GM21390 (cell line): ENCODE results near the gene SELENOV.

Experiments
- ATAC-seq: cut with Tn5 transposase; IDR thresholded peaks from one replicate; pipeline ENCODE4 v1.9.1; 2021; ENCODE audit not compliant: unreplicated experiment

Gene SELENOV

GRCh38 chr19:39518975-39519374 lies 4.0 kb downstream of the SELENOV start:
- ATAC-seq, result no peak

- no peak for ATAC-seq
Measured at GRCh38 chr19:39520541-39521484, 5.9 kb downstream of the SELENOV start.

GRCh38 chr19:39524495-39524894 lies 9.6 kb downstream of the SELENOV start:
- ATAC-seq, result no peak

- no peak for ATAC-seq
Measured at GRCh38 chr19:39525205-39525604, 10.3 kb downstream of the SELENOV start.

- no peak for ATAC-seq
Measured at GRCh38 chr19:39531834-39532232, 16.9 kb downstream of the SELENOV start.

- peak; percentile 85 for ATAC-seq
Measured at GRCh38 chr19:39532233-39533002, 17.5 kb downstream of the SELENOV start, which contains the start of gene EID2B. EID2B (minus strand) TSS chr19:39532852; CDS start chr19:39532802, 50 bp downstream.

- ATAC-seq, result peak; percentile 6
Measured at GRCh38 chr19:39533003-39533512, 18.1 kb downstream of the SELENOV start.

GRCh38 chr19:39533791-39534190 lies 18.9 kb downstream of the SELENOV start:
- ATAC-seq, result no peak

GRCh38 chr19:39539165-39539517 lies 24.2 kb downstream of the SELENOV start:
- no peak for ATAC-seq

- peak; percentile 80 for ATAC-seq
Measured at GRCh38 chr19:39539518-39540332, 24.8 kb downstream of the SELENOV start, which contains the start of gene EID2. EID2 (minus strand) TSS chr19:39540161; CDS start chr19:39540079, 82 bp downstream.

GRCh38 chr19:39540333-39540673 lies 25.4 kb downstream of the SELENOV start:
- no peak for ATAC-seq

- no peak for ATAC-seq
Measured at GRCh38 chr19:39542206-39542605, 27.3 kb downstream of the SELENOV start.

GRCh38 chr19:39543477-39543857 lies 28.5 kb downstream of the SELENOV start:
- ATAC-seq, result no peak

- ATAC-seq, result no peak
Measured at GRCh38 chr19:39544226-39544903, 29.4 kb downstream of the SELENOV start.

GRCh38 chr19:39544911-39545310 lies 30.0 kb downstream of the SELENOV start:
- ATAC-seq, result no peak

- no peak for ATAC-seq
Measured at GRCh38 chr19:39546599-39546998, 31.7 kb downstream of the SELENOV start.

- no peak for ATAC-seq
Measured at GRCh38 chr19:39550197-39550596, 35.3 kb downstream of the SELENOV start.

GRCh38 chr19:39553082-39553652 lies 38.2 kb downstream of the SELENOV start:
- no peak for ATAC-seq

GRCh38 chr19:39554701-39555311 lies 39.9 kb downstream of the SELENOV start:
- ATAC-seq, result no peak

- ATAC-seq, result no peak
Measured at GRCh38 chr19:39555883-39556282, 40.9 kb downstream of the SELENOV start.
